WI38 (cell line): ENCODE measurements around the gene MIS12.

Experiments used
- H3K4me3 ChIP-seq: 2 replicates; pipeline ENCODE4 v1.5.1; 2011; ENCODE audit warnings: low read depth, mild to moderate bottlenecking, control low read depth, low read length
- TF ChIP-seq, protein P1 (sequence below): IDR thresholded peaks from 2 replicates; pipeline ENCODE4 v1.5.1; 2012; ENCODE audit warnings: low read depth, mild to moderate bottlenecking, control low read depth, low read length

MIS12 gene, protein sequence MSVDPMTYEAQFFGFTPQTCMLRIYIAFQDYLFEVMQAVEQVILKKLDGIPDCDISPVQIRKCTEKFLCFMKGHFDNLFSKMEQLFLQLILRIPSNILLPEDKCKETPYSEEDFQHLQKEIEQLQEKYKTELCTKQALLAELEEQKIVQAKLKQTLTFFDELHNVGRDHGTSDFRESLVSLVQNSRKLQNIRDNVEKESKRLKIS

DNA sequence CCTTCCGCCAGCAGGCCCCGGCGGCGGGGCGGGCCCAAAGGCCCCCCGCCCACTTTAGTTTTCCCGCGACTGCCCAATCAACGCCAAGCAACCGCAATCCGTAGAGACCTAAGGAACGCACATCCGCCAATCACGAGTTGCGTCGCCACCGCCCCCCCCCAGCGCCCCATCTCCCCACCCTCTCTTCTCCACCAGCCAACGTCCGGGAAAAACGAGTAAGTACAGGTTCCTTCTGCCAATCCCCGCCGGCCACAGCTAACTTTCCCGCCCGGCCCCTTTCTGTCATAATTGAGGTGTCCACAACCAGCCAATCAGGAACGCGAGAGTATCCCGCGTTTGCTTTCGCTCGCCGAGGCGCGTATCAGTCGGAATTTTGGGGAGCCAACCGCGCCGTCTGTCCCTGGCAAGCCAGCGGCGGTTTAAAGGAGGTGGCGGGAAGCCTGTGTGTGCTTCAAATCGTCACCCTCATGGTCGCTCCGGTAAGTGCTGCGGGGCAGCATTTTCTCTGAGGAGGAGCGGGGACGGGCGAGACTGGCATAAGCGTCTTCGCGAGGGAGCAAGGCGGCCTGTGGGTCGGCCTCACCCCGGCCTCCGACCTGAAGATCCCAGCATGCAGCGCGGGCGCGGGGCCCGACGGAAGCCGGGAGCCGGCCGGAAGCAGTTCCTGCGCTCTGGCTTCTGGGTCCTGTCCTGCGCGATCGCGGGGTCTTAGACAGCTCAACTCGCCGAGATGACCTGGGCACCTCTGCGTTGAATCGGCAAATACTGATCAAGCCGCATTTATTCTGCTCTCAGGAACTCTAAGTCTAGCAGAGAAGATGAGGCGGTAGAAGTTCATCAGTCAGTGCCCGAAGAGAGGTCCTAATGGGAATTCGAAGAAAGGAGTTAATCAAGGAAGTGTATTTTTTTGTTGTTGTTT lies at the start of gene MIS12:
MIS12 (plus strand) TSS at position 361 of the 919 bp plus-strand sequence. CDS start 2,297 bp downstream, outside the sequence.
- TF ChIP-seq, protein P1, sequence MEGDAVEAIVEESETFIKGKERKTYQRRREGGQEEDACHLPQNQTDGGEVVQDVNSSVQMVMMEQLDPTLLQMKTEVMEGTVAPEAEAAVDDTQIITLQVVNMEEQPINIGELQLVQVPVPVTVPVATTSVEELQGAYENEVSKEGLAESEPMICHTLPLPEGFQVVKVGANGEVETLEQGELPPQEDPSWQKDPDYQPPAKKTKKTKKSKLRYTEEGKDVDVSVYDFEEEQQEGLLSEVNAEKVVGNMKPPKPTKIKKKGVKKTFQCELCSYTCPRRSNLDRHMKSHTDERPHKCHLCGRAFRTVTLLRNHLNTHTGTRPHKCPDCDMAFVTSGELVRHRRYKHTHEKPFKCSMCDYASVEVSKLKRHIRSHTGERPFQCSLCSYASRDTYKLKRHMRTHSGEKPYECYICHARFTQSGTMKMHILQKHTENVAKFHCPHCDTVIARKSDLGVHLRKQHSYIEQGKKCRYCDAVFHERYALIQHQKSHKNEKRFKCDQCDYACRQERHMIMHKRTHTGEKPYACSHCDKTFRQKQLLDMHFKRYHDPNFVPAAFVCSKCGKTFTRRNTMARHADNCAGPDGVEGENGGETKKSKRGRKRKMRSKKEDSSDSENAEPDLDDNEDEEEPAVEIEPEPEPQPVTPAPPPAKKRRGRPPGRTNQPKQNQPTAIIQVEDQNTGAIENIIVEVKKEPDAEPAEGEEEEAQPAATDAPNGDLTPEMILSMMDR = no peak
- H3K4me3 ChIP-seq = peak within 1 kb of the TSS; percentile 98

DNA sequence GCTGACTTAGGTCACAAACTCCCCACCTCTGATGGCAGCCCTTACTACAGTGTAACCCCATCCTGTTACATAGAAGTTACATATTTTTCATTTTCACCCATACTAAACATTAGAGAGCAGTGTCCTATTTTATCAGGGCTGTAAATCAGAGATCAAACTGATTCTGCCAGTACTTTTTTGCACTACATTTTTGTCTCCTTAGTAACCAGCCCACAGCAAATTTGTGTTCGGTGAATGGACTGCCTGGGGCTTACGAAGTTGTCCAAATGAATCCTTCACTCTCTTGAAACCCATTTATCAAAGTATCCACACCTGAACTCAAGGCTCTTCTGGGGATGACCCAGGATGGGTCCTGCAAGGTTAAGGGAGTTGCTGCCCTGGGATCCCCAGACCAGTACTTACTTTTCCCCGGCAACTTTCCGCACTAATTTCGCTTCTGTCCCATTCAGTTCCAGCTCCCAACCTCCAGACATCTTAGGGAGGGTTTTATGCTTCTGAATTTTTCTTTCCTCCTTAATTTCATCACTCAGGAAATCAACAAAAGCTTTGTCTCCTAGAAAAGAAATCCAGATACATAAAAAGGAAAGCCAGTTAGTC lies 48.5 kb upstream of the MIS12 start:
- H3K4me3 ChIP-seq = peak overlapping the region; percentile 88
- TF ChIP-seq, protein P1 = no peak

DNA sequence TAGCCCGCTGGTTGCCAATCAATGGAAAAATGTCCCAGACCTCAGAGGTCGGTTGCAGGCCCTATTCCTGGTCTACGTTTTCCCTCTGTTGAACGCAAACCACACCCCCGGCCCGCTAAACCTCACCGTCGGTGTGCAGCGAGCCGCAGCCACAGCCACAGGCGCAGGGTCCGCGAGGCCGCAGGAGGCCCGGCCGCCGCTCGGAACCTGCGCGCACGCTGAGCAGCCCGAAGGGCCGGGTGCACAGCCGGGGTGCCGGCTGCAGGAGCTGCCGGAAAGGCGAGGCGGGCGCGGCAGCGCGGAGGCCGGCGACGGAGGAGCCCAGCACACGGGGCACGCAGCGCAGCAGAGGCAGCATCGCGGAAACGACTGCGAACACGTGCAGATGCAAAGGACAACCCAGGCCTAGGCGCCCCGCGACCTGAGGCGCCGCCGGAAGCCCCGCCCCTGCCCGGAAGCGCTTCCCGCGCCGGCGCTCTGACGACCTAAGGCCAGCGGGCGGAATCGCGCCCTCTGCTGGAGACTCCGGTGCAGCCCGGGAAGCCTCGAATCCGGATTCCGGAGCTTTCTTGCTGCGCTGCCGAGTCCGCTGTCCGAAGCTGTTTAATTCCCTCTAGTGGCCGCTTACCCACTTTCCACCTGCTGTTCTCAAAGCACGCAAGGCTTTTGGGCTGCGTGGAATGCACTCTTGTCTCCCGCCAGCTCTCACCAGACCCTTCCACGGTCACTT lies 47.5 kb upstream of the MIS12 start, which contains the start of gene C1QBP:
C1QBP (minus strand) TSS at position 440 of the 730 bp plus-strand sequence; CDS start at position 358, 82 bp downstream.
- peak within 1 kb of the TSS; percentile 88 for H3K4me3 ChIP-seq
- TF ChIP-seq, protein P1 = peak; percentile 94

DNA sequence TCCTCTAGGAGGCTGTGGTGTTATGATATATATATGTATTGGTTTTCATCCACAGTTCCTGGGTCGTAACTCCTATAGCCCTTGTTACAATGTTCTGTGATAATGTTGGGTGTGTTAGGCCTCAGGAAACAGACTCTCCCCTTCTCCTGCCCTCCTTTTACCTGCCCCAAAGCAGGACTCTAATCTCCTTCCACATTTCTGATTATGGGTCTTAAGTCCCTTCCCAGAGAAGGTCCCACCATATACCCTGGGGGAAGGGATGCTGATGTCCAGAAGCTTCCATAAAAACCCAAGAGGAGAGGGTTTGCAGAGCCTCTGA lies 47.0 kb upstream of the MIS12 start:
- TF ChIP-seq, protein P1 = no peak
- H3K4me3 ChIP-seq = peak overlapping the region; percentile 88

DNA sequence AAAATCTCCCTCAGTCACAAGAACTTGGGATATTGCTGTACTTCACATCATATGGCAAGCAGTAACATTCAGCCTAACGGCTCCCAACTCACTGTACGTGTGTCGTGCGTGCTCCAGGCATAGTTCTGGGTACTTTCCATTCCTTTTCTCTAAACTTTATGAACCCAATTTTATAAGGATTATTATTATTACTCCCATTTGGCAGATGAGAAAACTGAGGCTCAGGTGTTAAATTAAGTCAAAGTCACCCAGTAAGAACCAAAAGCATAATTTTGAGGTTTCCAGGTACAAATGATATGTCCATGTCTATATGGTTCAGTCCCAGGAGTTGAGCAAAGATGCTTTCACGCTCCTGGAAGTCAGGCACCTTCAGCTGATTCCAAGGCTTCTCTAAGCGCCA lies 42.6 kb upstream of the MIS12 start:
- TF ChIP-seq, protein P1 = no peak
- H3K4me3 ChIP-seq = no peak overlapping the region

DNA sequence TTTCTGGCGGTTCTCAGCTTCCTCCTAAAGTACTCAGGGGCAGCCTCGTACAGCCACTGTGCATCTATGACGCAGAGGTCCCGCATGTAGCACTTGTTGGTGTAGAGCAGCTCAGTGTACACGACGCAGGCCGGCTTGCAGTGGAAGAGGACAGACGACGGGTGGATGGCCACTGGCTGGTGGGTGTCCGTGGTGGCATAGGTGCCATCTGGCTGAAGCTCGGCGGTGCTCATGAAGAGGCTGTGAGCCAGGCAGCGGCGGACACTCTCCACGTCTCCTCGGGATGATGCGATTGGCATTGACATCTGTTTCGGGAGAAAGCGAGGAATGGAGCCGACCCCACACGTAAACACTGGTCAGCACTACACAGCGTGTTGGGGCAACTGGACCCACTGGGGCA lies 42.2 kb upstream of the MIS12 start:
- TF ChIP-seq, protein P1 = no peak
- H3K4me3 ChIP-seq = no peak overlapping the region
